ENCODE data around the gene CLSTN1.

CLSTN1 gene

GRCh38 chr1:9845914-9846313 is 22.1 kb upstream of the CLSTN1 start:
- Histone ChIP-seq H3K4me3 (ENCODE audit: low read depth in 1 of 2, low read length in 1 of 2) (no peak overlapping the region), H3K27ac (no peak overlapping the region), H3K9me3 (no peaks in the 10 kb centered on the region), H3K36me3 (peaks cover 10% of the 10 kb centered on the region), H3K27me3 (peaks cover 7% of the 10 kb centered on the region), H3K4me1 (ENCODE audit: control insufficient read depth in 1 of 2, insufficient read depth in 1 of 2, low read depth in 1 of 2, low read length in 1 of 2) (peaks cover 0 to 7% of the 10 kb centered on the region in 2 experiments)
- no peak for TF ChIP-seq CTCF (IDR thresholded peaks at IDR 0.05)

- H3K27ac ChIP-seq: no peak overlapping the region
- H3K4me3 ChIP-seq (ENCODE audit: low read depth in 1 of 2, low read length in 1 of 2): no peak overlapping the region
- peaks cover 10% of the 10 kb centered on the region for H3K36me3 ChIP-seq
- no peaks in the 10 kb centered on the region for H3K4me1 ChIP-seq (ENCODE audit: control insufficient read depth in 1 of 2, insufficient read depth in 1 of 2, low read depth in 1 of 2, low read length in 1 of 2)
- TF ChIP-seq CTCF (IDR thresholded peaks at IDR 0.05): no peak
- no peaks in the 10 kb centered on the region for H3K27me3 ChIP-seq
- no peaks in the 10 kb centered on the region for H3K9me3 ChIP-seq
Measured at GRCh38 chr1:9844756-9845155, 21.0 kb upstream of the CLSTN1 start.

GRCh38 chr1:9844106-9844505 is 20.3 kb upstream of the CLSTN1 start:
- no peak for TF ChIP-seq CTCF (IDR thresholded peaks at IDR 0.05)
- H3K27ac ChIP-seq: no peak overlapping the region
- peaks cover 8% of the 10 kb centered on the region for H3K36me3 ChIP-seq
- H3K27me3 ChIP-seq: no peaks in the 10 kb centered on the region
- no peaks in the 10 kb centered on the region for H3K4me1 ChIP-seq (ENCODE audit: control insufficient read depth in 1 of 2, insufficient read depth in 1 of 2, low read depth in 1 of 2, low read length in 1 of 2)
- no peak overlapping the region for H3K4me3 ChIP-seq (ENCODE audit: low read depth in 1 of 2, low read length in 1 of 2)
- H3K9me3 ChIP-seq: no peaks in the 10 kb centered on the region

- Histone ChIP-seq H3K9me3 (no peaks in the 10 kb centered on the region), H3K27ac (no peak overlapping the region), H3K4me3 (ENCODE audit: low read depth in 1 of 2, low read length in 1 of 2) (no peak overlapping the region), H3K4me1 (ENCODE audit: control insufficient read depth in 1 of 2, insufficient read depth in 1 of 2, low read depth in 1 of 2, low read length in 1 of 2) (no peaks in the 10 kb centered on the region), H3K27me3 (no peaks in the 10 kb centered on the region), H3K36me3 (peaks cover 4% of the 10 kb centered on the region)
- TF ChIP-seq CTCF (IDR thresholded peaks at IDR 0.05): no peak
Measured at GRCh38 chr1:9843576-9843945, 19.8 kb upstream of the CLSTN1 start.

GRCh38 chr1:9842781-9843575 is 19.2 kb upstream of the CLSTN1 start:
- Histone ChIP-seq H3K9me3 (no peaks in the 10 kb centered on the region), H3K27me3 (no peaks in the 10 kb centered on the region), H3K4me3 (ENCODE audit: low read depth in 1 of 2, low read length in 1 of 2) (no peak overlapping the region), H3K27ac (no peak overlapping the region), H3K36me3 (no peaks in the 10 kb centered on the region), H3K4me1 (ENCODE audit: control insufficient read depth in 1 of 2, insufficient read depth in 1 of 2, low read depth in 1 of 2, low read length in 1 of 2) (no peaks in the 10 kb centered on the region)
- TF ChIP-seq CTCF (IDR thresholded peaks at IDR 0.05): no peak
